Sigmoid colon (tissue), 7 donors: ENCODE data around the gene IL9. TPM values are rescaled to one million over a fixed set of nuclear protein-coding genes. Genes with fewer than 3 reads are reported as not detected.

Experiments used
- DNase-seq: peaks from one replicate; pipeline ENCODE4 v3.0.0-alpha.2; 2019
- H3K27ac ChIP-seq, 4 donors: fragments of 200-600 bp; sonication (generic); one replicate each; pipeline ENCODE4 v1.5.1; 2016 to 2019; ENCODE audit warnings: mild to moderate bottlenecking in 1 of 4
- H3K27me3 ChIP-seq, 3 donors: fragments of 200-600 bp; sonication (generic); one replicate each; pipeline ENCODE4 v1.5.1; 2019; ENCODE audit warnings: mild to moderate bottlenecking in 1 of 3
- H3K36me3 ChIP-seq, 4 donors: fragments of 200-600 bp; sonication (generic); one replicate each; pipeline ENCODE4 v1.5.1; 2016 to 2019
- H3K4me1 ChIP-seq, 4 donors: fragments of 200-600 bp; sonication (generic); one replicate each; pipeline ENCODE4 v1.5.1; 2017 to 2019
- H3K4me3 ChIP-seq, 4 donors: fragments of 200-600 bp; sonication (generic); one replicate each; pipeline ENCODE4 v1.5.1; 2017 to 2019; ENCODE audit warnings: mild to moderate bottlenecking in 2 of 4, moderate library complexity in 1 of 4
- H3K9me3 ChIP-seq, 4 donors: fragments of 200-600 bp in 3 of 4; sonication (generic) in 3 of 4; one replicate each; pipeline versions ENCODE4 v1.5.1 to v1.6.1; 2013 to 2019
- EP300 ChIP-seq, 4 donors: sonication (generic); formaldehyde crosslinking; IDR thresholded peaks; one replicate each; pipeline ENCODE4 v1.6.1; 2017; ENCODE audit warnings: antibody characterized with exemption in 4 of 4
- POLR2A ChIP-seq, 2 donors: fragments of 450-650 bp; IDR thresholded peaks; one replicate each; pipeline ENCODE4 v1.6.1; 2016; ENCODE audit warnings: antibody characterized with exemption in 2 of 2, mild to moderate bottlenecking in 2 of 2, moderate library complexity in 2 of 2
- POLR2AphosphoS5 ChIP-seq, 4 donors: sonication (generic); formaldehyde crosslinking; IDR thresholded peaks; one replicate each; pipeline ENCODE4 v1.6.1; 2017; ENCODE audit warnings: antibody characterized with exemption in 4 of 4
- WGBS, 2 donors: extraction: QIAGEN DNeasy Blood & Tissue Kit; methylation state at CpG; one replicate each; pipeline ENCODE4 v1.1.7; 2013; 5-methylcytosine and 5-hydroxymethylcytosine counted together
- intact Hi-C: fragments of 100-400 bp; cut with DNase I; formaldehyde crosslinking; loops from one replicate; pipeline ENCODE4 v1.15.1; 2023
- polyA plus RNA-seq, 3 donors: library from polyadenylated mRNA; stranded (reverse); fragments of 200-250 nt; gene quantifications; one replicate each; pipeline ENCODE4 v1.2.3, GENCODE V29; 2013
- total RNA-seq, 4 donors: library from RNA; depleted of rRNA; stranded (reverse); fragments of >200 nt; gene quantifications; one replicate each; pipeline ENCODE4 v1.1.0, GENCODE V29; 2016
- TF ChIP-seq, protein P1 (sequence below), 4 experiments: fragments of 450-650 bp in 3 of 4; fragments of 200-600 bp in 1 of 4; IDR thresholded peaks; one replicate each; pipeline ENCODE4 v1.5.1; 2016 to 2019; ENCODE audit warnings: antibody characterized with exemption in 4 of 4, mild to moderate bottlenecking in 3 of 4, moderate library complexity in 2 of 4
- donor health status: healthy with polysubstance abuse.
- donor health status: Bipolar disorder and iron deficiency.
- donor health status: healthy.

Gene IL9
- total and polyA plus RNA-seq, 7 donors = not detected

DNA sequence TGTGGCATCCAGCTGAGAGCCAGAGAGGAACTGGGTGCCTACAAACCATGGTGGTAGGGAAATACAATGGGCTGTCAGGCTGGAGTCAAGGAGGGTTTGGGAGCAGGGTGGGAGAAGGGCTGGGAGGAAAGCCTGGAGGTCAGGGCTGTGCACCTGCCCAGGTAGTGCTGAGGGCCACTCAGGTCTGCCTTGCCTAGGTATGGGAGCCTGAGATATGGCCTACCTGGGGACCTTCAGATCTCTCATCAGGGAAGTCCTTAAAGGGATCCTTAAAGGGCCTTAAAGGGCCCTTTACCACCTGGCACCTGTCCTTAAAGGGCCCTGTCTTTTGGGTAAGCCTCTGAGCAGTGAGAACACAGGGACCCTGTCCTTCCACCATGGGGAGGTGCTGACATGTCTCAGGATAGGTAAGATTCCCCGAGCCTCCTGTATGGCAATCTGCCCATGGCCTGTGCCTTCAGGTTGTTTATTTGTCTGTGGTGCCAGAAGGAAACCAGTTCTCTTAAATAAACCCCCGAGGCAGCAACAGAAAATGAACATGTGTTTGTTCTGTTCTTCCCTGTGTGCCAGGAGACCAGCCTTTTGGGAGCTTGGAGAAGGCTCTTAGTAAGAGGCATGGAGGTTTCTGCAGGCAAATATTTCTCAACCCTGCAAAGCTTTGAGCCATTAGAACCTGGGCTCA lies 37.9 kb downstream of the IL9 start:
- Histone ChIP-seq H3K36me3 (no peaks in the 10 kb centered on the region), H3K27ac (no peak overlapping the region), H3K4me1 (no peaks in the 10 kb centered on the region), H3K27me3 (no peaks in the 10 kb centered on the region), H3K4me3 (no peak overlapping the region), H3K9me3 (no peaks in the 10 kb centered on the region)
- 52 to 54% methylated on average over 2 of the region's 2 CpGs for whole genome bisulfite sequencing, 2 donors
- no peak for TF ChIP-seq POLR2AphosphoS5 (IDR thresholded peaks at IDR 0.05)
- TF ChIP-seq EP300 (IDR thresholded peaks at IDR 0.05) = no peak
- TF ChIP-seq, protein P1, sequence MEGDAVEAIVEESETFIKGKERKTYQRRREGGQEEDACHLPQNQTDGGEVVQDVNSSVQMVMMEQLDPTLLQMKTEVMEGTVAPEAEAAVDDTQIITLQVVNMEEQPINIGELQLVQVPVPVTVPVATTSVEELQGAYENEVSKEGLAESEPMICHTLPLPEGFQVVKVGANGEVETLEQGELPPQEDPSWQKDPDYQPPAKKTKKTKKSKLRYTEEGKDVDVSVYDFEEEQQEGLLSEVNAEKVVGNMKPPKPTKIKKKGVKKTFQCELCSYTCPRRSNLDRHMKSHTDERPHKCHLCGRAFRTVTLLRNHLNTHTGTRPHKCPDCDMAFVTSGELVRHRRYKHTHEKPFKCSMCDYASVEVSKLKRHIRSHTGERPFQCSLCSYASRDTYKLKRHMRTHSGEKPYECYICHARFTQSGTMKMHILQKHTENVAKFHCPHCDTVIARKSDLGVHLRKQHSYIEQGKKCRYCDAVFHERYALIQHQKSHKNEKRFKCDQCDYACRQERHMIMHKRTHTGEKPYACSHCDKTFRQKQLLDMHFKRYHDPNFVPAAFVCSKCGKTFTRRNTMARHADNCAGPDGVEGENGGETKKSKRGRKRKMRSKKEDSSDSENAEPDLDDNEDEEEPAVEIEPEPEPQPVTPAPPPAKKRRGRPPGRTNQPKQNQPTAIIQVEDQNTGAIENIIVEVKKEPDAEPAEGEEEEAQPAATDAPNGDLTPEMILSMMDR (IDR thresholded peaks at IDR 0.05) = no peak
- TF ChIP-seq POLR2A (IDR thresholded peaks at IDR 0.05) = no peak
- no peak for DNase-seq
- intact Hi-C loops = no loop called here

DNA sequence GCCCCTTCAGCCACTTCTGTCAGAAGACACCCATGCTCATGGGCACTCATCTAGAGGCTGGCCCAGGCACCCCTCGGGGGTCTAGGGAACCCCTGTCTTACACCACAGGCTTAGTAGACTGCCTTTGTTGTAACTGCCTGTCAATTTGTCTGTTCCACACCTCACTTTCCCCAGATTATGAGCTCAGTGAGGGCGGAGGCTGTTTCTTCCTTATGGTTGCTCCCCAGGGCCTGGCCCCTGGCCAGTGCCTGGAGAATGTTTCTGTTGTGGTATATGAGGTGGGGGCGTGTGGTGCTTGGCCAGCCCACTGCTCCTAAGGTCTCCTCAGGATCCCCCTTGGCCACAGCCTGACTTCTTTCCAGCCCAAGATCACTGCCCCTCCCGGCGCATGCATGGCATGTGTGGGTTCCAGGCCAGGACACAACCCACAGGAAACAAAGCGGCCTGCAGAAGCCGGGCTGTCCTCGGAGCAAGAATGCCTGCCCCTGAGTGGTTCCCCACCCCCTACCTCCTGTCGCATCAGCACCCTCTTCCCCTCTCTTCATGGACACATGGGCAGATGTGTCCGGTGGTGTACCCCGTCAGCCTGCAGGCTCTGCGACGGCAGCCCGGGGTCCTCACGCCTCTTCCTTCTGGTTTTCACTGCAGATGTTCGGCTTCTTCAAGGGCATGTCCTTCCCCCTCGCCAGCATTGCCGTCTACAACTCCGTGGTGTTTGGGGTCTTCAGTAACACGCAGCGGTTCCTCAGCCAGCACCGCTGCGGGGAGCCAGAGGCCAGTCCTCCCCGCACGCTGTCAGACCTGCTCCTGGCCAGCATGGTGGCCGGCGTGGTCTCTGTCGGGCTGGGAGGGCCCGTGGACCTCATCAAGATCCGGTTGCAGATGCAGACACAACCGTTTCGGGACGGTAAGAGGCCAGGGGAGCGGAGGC lies 43.5 kb downstream of the IL9 start:
- H3K9me3 ChIP-seq = no peaks in the 10 kb centered on the region
- no peak for TF ChIP-seq EP300 (IDR thresholded peaks at IDR 0.05)
- no peak for TF ChIP-seq POLR2A (IDR thresholded peaks at IDR 0.05)
- TF ChIP-seq, protein P1 (IDR thresholded peaks at IDR 0.05) = no peak
- TF ChIP-seq POLR2AphosphoS5 (IDR thresholded peaks at IDR 0.05) = no peak

DNA sequence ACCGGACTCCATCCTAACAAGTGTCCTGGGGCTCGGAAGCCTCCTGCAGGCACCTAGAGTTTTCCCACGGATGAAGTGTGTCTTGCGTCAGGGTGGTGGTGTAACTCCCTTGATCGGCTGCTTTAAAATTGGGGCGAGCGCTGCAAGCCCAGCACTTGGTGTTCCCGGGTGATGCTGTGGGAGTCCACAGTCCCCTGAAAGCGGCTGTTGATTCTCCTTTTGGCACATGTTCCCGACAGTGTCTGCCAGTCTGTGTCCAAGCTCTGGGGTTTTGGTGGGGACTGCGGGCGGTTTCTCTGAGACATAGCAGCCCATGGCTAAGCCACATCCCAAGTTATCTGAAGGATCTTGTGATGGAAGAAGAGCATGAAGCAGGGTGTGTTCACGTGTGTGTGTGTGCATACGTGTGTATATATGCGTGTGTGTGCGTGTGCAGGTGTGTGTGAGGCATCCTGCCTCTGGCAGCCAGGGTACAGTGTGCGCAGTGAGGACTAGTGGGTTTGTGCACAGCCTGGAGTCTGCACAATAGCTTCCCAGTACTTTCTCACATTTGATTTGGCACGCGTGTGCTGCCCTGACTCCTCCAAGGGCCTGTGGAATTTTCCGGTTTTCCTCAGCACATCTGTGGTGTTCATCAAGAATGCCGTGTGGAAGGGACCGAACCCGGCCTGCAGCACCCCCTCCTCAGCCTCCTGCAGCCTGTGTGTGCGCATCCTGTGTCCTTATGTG lies 44.3 kb downstream of the IL9 start:
- intact Hi-C loops = no loop called here
- Histone ChIP-seq H3K27me3 (no peaks in the 10 kb centered on the region), H3K4me3 (no peak overlapping the region), H3K4me1 (no peaks in the 10 kb centered on the region), H3K9me3 (no peaks in the 10 kb centered on the region), H3K36me3 (no peaks in the 10 kb centered on the region), H3K27ac (no peak overlapping the region)
- WGBS, 2 donors = 80 to 90% methylated on average over 24 of the region's 24 CpGs
- no peak for DNase-seq
- TF ChIP-seq POLR2A (IDR thresholded peaks at IDR 0.05) = no peak
- TF ChIP-seq, protein P1 (IDR thresholded peaks at IDR 0.05) = no peak
- no peak for TF ChIP-seq POLR2AphosphoS5 (IDR thresholded peaks at IDR 0.05)
- no peak for TF ChIP-seq EP300 (IDR thresholded peaks at IDR 0.05)

More for the DNA sequence above, 43.5 kb downstream of the IL9 start:
- Histone ChIP-seq H3K4me1 (no peaks in the 10 kb centered on the region), H3K4me3 (no peak overlapping the region), H3K36me3 (no peaks in the 10 kb centered on the region), H3K27ac (no peak overlapping the region), H3K27me3 (no peaks in the 10 kb centered on the region)
- WGBS, 2 donors = 82 to 89% methylated on average over 34 of the region's 34 CpGs
- intact Hi-C loops = no loop called here
- no peak for DNase-seq

DNA sequence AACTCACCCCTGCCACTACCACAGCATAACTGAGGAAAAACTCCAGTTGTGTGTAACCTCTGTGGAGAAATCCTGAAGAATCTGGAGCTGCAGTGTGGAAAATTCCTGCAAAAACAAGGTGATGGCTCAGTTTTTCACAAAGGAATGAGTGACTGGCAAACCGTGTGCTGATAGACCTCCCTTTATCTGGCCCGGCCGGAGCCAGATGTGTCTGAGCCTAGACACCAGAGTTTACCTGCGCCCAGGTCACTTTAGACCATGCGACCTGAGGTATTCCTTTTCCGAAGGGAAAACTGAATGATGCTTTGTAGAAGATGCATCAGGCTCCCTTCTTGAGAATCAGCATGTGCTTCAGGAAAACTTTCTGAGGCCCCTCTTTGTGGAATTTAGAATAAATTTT lies 45.0 kb downstream of the IL9 start:
- no peak for DNase-seq
- 93 to 96% methylated on average over 6 of the region's 6 CpGs for WGBS, 2 donors
- TF ChIP-seq EP300 (IDR thresholded peaks at IDR 0.05) = no peak
- TF ChIP-seq, protein P1 (IDR thresholded peaks at IDR 0.05) = no peak
- no peak for TF ChIP-seq POLR2A (IDR thresholded peaks at IDR 0.05)
- TF ChIP-seq POLR2AphosphoS5 (IDR thresholded peaks at IDR 0.05) = no peak
- H3K9me3 ChIP-seq = no peaks in the 10 kb centered on the region
- no peaks in the 10 kb centered on the region for H3K4me1 ChIP-seq
- no peak overlapping the region for H3K4me3 ChIP-seq
- H3K27ac ChIP-seq = no peak overlapping the region
- intact Hi-C loops = no loop called here
- H3K36me3 ChIP-seq = no peaks in the 10 kb centered on the region
- H3K27me3 ChIP-seq = no peaks in the 10 kb centered on the region
